GM20000 (cell line): ENCODE data around the gene C12orf75.
"Not testable (repeated sequence)": the region's sequence is repeated elsewhere in the genome, so short reads cannot be mapped to it uniquely, and the experiment has no call there.

Source experiments
- DNase-seq: peaks from one replicate; pipeline ENCODE4 v3.0.0; 2012; ENCODE audit warnings: low spot score
- TF ChIP-seq, protein P1 (sequence below): IDR thresholded peaks from 2 replicates; pipeline ENCODE4 v1.5.1; 2012; ENCODE audit warnings: mild to moderate bottlenecking, control low read depth; ENCODE audit errors: extremely low read depth, missing control alignments

Gene C12orf75

DNA sequence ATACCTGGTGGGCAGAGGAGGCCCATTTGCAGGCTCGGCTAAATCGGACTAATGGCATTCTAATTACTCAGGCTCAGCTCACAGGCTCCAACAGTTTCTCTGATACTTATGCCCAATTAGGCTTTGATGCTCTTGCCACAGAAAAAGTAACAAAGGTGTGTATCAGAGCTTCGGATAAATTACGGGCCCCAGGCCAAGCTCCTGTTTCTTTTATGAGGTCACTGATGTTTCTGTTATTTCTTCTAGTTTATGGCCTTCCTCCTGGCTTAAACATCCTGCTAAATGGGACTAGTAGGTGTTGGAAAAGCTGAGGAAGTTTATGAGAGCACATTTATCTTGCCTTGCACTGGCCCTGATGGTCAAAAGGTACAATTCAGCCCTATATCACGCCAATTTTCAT, 28.8 kb upstream of the C12orf75 start:
- TF ChIP-seq, protein P1, sequence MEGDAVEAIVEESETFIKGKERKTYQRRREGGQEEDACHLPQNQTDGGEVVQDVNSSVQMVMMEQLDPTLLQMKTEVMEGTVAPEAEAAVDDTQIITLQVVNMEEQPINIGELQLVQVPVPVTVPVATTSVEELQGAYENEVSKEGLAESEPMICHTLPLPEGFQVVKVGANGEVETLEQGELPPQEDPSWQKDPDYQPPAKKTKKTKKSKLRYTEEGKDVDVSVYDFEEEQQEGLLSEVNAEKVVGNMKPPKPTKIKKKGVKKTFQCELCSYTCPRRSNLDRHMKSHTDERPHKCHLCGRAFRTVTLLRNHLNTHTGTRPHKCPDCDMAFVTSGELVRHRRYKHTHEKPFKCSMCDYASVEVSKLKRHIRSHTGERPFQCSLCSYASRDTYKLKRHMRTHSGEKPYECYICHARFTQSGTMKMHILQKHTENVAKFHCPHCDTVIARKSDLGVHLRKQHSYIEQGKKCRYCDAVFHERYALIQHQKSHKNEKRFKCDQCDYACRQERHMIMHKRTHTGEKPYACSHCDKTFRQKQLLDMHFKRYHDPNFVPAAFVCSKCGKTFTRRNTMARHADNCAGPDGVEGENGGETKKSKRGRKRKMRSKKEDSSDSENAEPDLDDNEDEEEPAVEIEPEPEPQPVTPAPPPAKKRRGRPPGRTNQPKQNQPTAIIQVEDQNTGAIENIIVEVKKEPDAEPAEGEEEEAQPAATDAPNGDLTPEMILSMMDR: no peak
- DNase-seq: no peak

DNA sequence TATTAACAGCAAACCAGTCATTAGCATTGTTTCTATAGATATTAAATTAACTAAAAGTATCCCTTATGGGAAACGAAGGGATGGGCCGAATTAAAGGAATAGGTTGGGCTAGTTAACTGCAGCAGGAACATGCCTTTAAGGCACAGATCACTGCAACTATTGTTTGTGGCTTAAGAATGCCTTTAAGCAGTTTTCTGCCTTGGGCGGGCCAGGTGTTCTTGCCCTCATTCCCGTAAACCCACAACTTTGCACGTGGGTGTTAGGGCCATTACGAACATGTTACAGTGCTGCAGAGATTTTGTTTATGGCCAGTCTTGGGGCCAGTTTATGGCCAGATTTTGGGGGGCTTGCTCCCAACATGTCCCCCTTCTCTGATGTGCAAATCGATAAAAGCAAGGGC, 27.5 kb upstream of the C12orf75 start:
- not testable (repeated sequence) for DNase-seq

DNA sequence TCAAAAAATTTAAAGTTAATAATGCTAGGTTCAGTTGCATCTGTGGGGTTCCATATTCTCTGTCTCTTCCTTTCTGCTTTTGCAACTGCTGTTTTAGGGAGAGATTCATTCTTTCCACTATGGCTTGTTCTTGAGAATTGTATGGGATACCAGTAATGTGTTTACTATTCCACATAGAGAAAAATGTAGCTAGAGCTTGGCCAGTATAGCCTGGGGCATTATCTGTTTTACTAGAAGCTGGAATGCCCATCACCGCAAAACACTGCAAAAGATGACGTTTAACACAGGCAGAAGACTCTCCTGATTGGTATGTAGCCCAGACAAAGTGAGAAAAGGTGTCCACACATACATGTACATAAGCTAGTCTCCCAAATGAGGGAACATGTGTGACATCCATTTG, 25.9 kb upstream of the C12orf75 start:
- not testable (repeated sequence) for DNase-seq

DNA sequence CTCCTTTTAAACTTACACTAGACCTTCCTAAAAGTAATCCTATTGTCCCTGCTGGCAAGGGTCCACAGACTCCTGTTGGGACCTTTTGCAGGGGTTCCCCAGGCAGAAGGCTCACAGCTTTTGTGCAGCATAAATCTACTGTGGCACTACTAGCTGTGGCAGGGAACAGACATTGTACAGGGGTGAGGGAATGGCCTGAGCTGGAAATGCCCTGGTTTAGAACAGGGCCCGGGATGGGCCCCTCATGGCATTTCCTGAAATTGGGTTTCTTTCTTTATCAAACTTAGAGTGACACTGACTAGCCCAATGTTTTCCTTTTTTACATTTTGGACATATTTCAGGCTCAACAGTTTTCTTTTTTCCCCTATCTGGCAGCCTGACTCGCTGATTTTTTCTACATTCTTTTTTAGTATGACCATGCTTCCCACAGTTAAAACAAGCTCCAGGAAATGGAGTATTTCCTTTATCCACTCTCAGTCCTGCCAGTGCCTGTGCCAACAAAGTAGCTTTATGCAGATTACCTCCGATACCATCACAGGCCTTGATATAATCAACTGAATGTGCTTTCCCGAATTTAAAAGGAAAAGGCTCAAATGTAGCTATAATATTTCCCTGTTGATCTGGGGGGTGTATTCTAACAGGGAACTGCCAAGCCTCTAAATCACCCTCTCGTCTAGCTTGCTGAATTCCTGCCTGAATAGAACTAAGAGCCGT, 22.7 kb upstream of the C12orf75 start:
- DNase-seq: not testable (repeated sequence)

DNA sequence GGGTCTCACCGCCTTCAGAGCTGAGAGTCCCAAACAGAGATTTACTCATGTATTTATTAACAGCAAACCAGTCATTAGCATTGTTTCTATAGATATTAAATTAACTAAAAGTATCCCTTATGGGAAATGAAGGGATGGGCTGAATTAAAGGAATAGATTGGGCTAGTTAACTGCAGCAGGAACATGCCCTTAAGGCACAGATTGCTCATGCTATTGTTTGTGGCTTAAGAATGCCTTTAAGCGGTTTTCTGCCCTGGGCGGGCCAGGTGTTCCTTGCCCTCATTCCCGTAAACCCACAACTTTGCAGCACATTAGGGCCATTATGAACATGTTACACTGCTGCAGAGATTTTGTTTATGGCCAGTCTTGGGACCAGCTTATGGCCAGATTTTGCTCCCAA, 21.7 kb upstream of the C12orf75 start:
- DNase-seq: not testable (repeated sequence)

DNA sequence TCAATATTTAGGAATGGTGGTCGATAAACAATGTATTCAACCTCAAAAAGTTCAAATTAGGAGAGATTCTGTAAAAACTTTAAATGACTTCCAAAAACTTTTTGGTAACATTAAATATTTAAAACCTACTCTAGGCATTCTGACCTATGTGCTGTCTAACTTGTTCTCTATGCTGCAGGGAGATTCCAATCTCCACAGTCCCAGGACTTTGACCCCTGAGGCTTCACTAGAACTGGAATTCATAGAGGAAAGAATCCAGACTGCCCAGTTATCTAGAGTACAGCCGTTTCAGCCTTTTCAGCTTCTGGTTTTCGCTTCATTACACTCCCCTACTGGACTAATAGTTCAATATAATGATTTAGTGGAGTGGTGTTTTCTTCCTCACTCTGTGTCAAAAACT, 21.1 kb upstream of the C12orf75 start:
- not testable (repeated sequence) for DNase-seq

DNA sequence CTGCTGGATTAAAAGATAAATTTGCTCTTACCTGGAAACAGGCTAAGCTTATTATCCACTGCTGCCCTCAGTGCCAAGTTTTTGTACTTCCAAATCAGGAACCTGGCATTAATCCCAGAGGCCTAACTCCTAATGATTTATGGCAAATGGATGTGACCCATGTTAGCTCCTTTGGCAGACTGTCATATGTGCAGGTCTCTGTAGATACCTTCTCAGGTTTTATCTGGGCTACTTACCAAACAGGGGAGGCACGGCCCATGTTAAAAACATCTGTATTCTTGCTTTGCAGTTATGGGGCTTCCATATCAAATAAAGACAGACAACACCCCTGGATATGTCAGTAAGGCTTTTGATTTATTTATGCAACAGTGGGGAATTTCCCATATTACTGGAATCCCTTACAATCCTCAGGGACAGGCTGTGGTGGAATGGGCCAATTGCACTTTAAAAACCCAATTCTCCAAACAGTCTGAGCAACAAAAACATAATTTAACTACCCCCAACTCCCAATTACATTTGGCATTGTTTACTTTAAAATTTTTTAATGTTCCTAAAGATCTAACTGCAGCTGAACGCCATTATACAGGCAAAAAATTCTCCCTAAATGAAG, 19.9 kb upstream of the C12orf75 start:
- DNase-seq: not testable (repeated sequence)

DNA sequence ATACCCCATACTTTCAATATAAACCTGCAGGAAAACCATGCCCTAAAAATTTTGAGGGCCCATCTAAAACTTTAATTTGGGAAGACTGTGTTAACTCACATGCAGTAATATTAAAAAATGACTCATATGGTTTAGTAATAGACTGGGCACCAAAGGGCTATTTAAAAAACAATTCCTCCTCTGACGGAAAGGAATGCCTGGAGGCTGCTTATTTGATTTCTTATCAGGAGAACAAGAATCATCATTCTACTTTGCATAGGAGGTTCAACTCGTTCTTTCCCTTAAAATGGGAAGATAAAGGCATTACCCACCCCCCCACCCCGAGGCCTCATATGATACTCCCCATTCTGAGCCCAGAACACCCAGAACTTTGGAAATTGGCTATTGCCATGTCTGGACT, 18.6 kb upstream of the C12orf75 start:
- not testable (repeated sequence) for DNase-seq

DNA sequence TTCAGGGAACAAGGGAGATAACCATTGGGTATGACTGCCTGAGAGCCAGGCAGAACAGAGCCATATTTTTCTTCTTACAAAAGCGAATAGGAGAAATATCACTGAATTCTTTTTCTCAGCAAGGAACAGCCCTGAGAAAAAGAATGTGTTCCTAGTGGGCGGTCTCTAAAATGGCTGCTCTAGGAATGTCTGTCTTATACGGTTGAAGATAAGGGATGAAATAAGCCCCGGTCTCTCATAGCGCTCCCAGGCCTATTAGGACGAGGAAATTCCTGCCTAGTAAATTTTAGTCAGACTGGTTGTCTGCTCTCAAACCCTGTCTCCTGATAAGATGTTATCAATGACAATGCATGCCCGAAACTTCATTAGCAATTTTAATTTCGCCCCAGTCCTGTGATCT, 16.7 kb upstream of the C12orf75 start:
- DNase-seq: not testable (repeated sequence)

DNA sequence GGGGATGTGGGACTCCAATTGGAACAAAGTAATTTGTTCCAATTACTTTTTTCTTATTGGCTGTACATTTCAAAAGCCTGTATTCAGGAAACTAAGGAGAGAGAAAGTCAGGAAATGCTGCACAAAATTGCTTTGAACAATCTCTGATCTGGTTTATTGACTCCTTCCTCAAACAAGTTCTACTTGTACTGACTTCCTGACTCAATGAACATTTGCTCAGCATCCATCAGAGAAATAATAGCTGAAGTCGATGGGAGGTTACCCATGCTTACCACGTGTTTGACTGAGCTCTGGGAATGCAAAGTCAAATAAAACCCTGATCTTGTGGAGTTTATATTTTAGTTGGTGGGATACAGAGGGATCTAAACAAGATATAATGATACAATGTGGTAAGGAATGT, 15.4 kb upstream of the C12orf75 start:
- TF ChIP-seq, protein P1: no peak
- no peak for DNase-seq

DNA sequence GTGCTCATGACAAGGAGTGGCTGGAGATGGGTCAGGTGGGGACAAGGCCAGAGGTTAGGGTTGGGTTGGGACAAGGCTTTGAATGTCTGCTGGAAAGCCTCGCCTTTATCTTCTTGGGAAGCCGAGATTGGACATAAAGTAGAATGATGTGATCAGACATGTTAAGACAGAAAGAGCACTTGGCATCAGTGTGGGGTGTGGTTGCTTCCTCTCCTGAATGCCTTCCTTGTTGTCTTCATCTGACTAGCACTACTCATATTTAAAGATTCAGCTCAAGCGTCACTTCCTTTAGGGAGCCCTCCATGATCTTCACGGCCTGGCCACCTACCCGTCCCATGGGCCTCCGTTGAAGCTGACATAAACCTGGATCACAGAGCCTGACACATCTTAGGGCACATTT, 14.8 kb upstream of the C12orf75 start:
- TF ChIP-seq, protein P1: no peak
- DNase-seq: no peak

DNA sequence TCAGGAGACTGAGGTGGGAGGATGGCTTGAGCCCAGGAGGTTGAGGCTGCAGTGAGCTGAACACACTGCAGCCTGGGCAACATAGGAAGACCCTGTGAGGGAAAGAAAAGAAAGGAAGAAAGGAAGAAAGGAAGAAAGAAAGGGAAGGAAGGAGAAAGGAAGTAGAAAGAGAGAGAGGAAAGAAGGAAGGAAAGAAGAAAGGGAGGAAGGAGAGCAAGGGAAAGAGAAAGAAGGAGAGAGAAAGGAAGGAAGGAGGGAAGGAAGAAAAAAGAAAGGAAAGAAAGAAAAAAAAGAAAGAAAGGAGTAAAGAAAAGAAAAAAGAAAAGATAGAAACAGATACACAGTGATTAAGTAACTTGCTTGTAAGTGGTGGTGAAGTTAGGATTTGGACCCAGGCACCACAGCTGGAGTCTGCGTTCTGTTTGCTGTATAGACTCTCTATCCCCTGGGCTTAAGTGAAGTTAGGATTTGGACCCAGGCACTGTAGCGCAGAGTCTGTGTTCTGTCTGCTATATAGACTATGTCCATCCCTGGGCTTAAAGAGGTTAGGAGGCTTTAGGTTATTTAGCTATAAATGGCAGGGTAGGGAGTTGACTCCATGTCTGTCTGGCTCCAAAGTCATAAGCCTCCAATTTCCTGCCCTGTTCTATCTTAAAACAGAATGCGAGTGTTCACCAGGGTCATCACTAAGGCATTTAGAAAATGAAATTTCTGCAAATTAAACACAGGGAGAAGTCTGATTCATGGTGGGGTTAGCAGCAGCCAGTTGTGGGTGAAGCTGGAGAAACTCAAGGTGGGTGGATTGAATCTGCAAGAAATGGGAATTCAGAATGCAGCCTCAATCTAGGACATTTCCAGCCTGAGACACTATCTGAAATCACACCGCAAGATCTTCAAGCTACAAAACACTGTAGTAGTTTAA, 13.3 kb upstream of the C12orf75 start:
- no peak for DNase-seq
- TF ChIP-seq, protein P1: no peak
